Activated T-helper 1 cell treated with anti-CD3 and anti-CD28 coated beads, Interleukin-12 subunit alpha, Interleukin-12 subunit beta, Interleukin-2, Interleukin-4 antibody, amounts not matched to agents 30 ng/mL and 10 ng/mL and 1 ng/mL, durations not matched to agents 14 hours and 24 hours and 36 hours (primary cell): Measurements from ENCODE around the gene MBD3L1. TPM values are rescaled to one million over a fixed set of nuclear protein-coding genes. Genes with fewer than 3 reads are reported as not detected.
A peak's percentile ranks its signal among the peaks of the same experiment; 100 is the strongest.

Source experiments
- DNase-seq: peaks from one replicate; pipeline ENCODE4 v3.0.0; 2021; ENCODE audit warnings: low spot score
- H3K27ac Mint-ChIP-seq: one replicate; pipeline ENCODE4 v1.8.0; 2021; ENCODE audit warnings: mild to moderate bottlenecking, mixed read lengths
- H3K27me3 Mint-ChIP-seq: one replicate; pipeline ENCODE4 v1.8.0; 2022; ENCODE audit warnings: mild to moderate bottlenecking, moderate library complexity, mixed read lengths; ENCODE audit not compliant: insufficient read depth
- H3K36me3 Mint-ChIP-seq: one replicate; pipeline ENCODE4 v1.8.0; 2021; ENCODE audit warnings: low read depth, mixed read lengths
- H3K4me1 Mint-ChIP-seq: one replicate; pipeline ENCODE4 v1.8.0; 2021; ENCODE audit warnings: low read depth, mixed read lengths
- H3K4me3 Mint-ChIP-seq: one replicate; pipeline ENCODE4 v1.8.0; 2021; ENCODE audit warnings: mild to moderate bottlenecking, moderate library complexity, mixed read lengths
- H3K9me3 Mint-ChIP-seq: one replicate; pipeline ENCODE4 v1.8.0; 2021; ENCODE audit warnings: mixed read lengths
- intact Hi-C: fragments of 100-400 bp; cut with micrococcal nuclease; formaldehyde crosslinking; loops from one replicate; pipeline ENCODE4 v1.15.1; 2024
- total RNA-seq: library from RNA; stranded (reverse); gene quantifications from 2 replicates; pipeline ENCODE4 v1.2.3, GENCODE V29; 2022

Gene MBD3L1
- total RNA-seq = not detected in 2 replicates

DNA sequence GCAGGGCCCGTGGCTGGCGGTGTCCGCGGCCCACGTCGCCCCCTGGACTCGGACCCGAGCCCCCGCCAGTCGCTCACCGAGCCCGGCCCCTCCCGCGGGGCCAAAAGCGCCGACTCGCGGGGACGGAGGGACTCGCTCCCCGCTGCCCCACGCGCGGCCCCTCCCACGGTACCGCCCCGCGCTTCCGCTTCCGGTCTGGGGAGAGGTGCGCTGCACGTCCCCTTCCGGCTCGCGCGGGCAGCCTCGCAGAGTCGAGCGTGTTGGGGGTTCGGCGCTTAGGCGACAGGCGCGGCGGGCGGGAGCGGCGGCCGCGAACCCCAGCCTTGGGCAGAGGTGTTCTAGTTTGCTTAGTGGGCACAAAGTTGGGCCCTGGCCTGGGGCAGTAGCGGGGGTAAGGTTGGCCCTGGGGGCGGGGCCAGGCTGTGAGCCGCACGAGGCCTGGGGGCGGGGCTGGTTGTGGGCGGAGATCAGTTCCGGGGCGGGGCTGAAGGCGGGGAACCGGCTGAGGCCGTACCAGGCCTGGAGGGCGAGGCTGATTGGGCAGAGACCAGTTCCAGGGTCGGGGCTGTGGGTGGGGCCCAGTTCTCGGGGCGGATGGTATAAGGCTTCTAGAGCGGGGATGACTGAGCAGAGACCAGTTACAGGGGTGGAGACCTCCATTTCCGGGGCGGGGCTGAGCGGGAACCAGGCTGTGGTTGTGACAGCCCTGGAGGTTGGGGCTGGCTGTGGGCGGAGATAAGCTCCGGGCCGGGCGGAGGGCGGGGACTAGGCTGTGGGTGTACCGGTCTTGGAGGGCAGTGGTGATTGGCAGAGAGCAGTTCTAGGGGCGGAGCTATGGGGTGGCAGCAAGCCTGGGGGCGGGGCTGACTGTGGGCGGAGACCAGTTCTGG lies at the start of gene MBD3L1, which contains the start of gene ZNF558:
Gene MBD3L1 (plus strand): TSS at position 246 of the 890 bp plus-strand sequence. CDS start 10,302 bp downstream, outside the sequence.
Gene ZNF558 (minus strand): TSS at position 173 of the 890 bp plus-strand sequence. CDS start 9,645 bp downstream, outside the sequence.
- Mint-ChIP-seq H3K4me1 (peaks cover 20% of the 10 kb centered on the region), H3K4me3 (peak within 1 kb of the TSS; percentile 84), H3K36me3 (peaks cover 10% of the 10 kb centered on the region), H3K9me3 (peaks cover 5% of the 10 kb centered on the region), H3K27ac (peak within 1 kb of the TSS; percentile 95), H3K27me3 (no peaks in the 10 kb centered on the region)
- intact Hi-C loops = loop anchor here (1.0 to 5.0 kb wide), 9 partner anchors 130 to 959 kb away; partner anchors contain the start of genes MARCHF2, RAB11B, ZNF317 and ZNF699
- DNase-seq = peak; percentile 98

DNA sequence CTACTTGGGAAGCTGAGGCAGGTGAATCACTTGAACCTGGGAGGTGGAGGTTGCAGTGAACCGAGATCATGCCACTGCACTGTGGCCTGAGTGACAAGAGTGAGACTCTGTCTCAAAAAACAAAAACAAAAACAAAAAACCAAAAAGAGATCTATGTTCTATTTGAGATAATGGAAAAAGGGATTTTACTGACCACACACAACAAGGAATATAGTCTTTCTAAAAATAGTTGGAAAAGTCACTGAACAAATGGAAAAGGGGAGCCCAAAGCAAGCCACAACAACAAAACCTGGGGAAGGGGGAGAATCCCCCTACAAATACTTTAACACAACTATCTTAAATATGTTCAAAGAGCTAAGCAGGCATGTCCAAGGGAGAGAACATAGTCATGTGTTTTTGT lies 37.4 kb upstream of the MBD3L1 start:
- H3K4me3 Mint-ChIP-seq = no peak overlapping the region
- H3K9me3 Mint-ChIP-seq = peaks cover 12% of the 10 kb centered on the region
- no peaks in the 10 kb centered on the region for H3K27me3 Mint-ChIP-seq
- no peaks in the 10 kb centered on the region for H3K36me3 Mint-ChIP-seq
- no peak for DNase-seq
- intact Hi-C loops = no loop called here
- H3K4me1 Mint-ChIP-seq = no peaks in the 10 kb centered on the region
- no peak overlapping the region for H3K27ac Mint-ChIP-seq

DNA sequence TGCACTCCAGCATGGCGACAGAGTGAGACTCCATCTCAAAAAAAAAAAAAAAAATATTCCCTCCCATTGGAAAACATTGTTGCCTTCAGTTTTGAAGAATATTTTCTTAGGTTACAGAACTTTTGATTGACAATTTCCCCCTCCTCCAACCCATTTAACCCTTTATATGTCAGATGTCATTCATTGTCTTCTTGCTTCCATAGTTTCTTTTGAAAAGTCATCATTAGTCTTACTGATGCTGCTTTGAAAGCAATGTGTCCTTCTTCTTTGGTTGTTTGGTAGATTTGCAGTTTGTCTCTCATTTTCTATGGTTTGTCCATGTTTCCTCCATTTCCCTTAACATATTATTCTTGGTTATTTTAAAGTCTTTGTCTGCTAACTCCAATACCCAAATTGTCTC lies 25.5 kb upstream of the MBD3L1 start:
- H3K27me3 Mint-ChIP-seq = no peaks in the 10 kb centered on the region
- intact Hi-C loops = no loop called here

DNA sequence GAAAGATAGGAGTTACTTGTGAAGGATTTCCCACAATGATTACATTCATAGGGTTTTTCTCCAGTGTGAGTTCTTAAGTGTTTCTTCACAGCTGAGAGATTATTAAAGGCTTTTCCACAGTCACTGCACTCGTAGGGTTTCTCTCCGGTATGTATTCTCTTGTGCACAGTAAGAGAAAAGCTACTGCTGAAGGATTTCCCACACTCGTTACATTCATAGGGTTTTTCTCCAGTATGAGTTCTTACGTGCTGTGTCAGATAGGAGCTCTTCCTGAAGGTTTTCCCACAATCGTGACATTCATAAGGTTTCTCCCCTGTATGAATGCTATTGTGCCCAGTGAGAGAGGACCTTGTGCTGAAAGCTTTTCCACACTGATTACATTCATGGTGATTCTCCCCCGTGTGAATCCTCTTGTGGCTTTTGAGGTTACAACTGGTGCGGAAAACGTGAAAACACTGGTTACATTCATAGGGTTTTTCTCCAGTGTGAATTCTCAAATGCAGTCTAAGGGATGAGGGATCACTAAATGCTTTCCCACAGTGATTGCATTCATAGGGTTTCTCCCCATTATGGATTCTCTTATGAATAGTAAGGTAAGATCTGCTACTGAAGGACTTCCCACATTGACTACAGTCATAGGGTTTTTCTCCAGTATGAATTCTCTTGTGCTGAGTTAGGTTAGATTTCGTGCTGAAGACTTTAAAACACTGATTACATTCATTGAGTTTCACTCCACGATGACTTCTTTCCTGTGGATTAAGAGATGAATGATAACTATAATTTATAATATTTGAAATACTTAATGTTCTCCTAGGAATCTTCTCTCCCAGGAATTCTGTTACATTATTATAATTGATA lies 20.6 kb upstream of the MBD3L1 start:
- intact Hi-C loops = no loop called here
- peaks cover 69% of the 10 kb centered on the region for H3K36me3 Mint-ChIP-seq
- DNase-seq = no peak
- no peaks in the 10 kb centered on the region for H3K27me3 Mint-ChIP-seq
- H3K4me1 Mint-ChIP-seq = no peaks in the 10 kb centered on the region
- H3K9me3 Mint-ChIP-seq = peaks cover 83% of the 10 kb centered on the region
- no peak overlapping the region for H3K4me3 Mint-ChIP-seq
- no peak overlapping the region for H3K27ac Mint-ChIP-seq

More for the DNA sequence above, 25.5 kb upstream of the MBD3L1 start:
- Mint-ChIP-seq H3K4me3 (no peak overlapping the region), H3K27ac (no peak overlapping the region), H3K36me3 (peaks cover 44% of the 10 kb centered on the region), H3K4me1 (no peaks in the 10 kb centered on the region), H3K9me3 (peaks cover 70% of the 10 kb centered on the region)
- no peak for DNase-seq

DNA sequence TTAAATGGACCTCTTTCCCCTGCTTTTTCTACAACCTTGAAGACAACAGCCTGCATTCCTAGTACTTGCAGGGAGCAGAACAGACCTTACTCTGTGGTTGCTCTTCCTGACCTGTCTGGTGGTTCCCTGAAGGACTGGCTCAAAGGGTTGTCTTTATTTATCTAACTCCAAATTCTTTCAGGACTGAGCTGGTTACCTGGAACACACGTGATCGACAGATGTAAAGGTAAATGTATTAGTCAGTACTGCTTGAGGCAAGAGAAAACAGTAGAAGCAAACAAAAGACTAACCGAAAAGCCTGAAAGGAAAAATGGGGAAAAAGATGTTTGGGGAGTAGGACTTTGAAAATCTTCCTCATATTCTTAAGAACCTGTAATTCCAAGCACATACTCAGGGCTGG lies 18.0 kb upstream of the MBD3L1 start:
- Mint-ChIP-seq H3K4me1 (no peaks in the 10 kb centered on the region), H3K9me3 (peaks cover 89% of the 10 kb centered on the region), H3K36me3 (peaks cover 76% of the 10 kb centered on the region), H3K27me3 (no peaks in the 10 kb centered on the region), H3K4me3 (no peak overlapping the region), H3K27ac (no peak overlapping the region)
- intact Hi-C loops = no loop called here
- no peak for DNase-seq

DNA sequence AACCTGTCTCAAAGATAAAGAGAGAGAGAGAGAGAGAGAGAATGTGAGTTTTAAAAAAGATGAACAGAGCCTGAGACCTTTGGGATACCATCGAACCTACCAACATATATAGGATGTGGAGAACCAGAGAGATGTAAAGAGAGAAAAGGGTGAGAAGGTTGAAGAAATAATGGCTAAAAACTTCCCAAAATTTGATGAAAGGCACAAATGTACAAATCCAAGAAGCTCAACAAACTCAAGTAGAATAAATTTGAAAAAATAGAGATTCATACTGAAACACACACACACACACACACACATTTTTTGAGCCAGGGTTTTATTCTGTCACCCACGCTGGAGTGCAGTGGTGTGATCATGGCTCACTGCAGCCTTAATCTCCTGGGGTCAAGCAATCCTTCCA lies 16.4 kb upstream of the MBD3L1 start:
- intact Hi-C loops = no loop called here
- DNase-seq = no peak

DNA sequence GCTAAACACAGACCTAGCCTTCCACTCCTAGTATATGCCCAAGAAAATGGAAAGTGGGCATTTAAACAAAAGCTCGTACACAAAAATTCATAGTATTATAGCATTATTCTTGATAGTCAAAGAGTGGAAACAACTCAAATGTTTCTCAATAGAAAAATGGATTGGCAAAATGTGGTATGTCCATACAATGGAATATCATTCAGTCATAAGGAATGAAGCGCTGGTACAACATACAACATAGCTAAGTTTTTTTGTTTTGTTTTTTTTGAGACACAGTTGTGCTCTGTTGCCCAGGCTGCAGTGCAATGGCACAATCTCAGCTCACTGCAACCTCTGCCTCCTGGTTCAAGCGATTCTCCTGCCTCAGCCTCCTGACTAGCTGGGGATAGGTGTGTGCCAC lies 11.9 kb upstream of the MBD3L1 start:
- Mint-ChIP-seq H3K36me3 (peaks cover 90% of the 10 kb centered on the region), H3K27ac (no peak overlapping the region), H3K27me3 (no peaks in the 10 kb centered on the region), H3K9me3 (peaks cover 45% of the 10 kb centered on the region), H3K4me3 (no peak overlapping the region), H3K4me1 (no peaks in the 10 kb centered on the region)
- DNase-seq = no peak
- intact Hi-C loops = no loop called here

More for the DNA sequence above, 16.4 kb upstream of the MBD3L1 start:
- Mint-ChIP-seq H3K4me3 (no peak overlapping the region), H3K27me3 (no peaks in the 10 kb centered on the region), H3K27ac (no peak overlapping the region), H3K4me1 (no peaks in the 10 kb centered on the region), H3K9me3 (peaks cover 81% of the 10 kb centered on the region), H3K36me3 (peaks cover 88% of the 10 kb centered on the region)

DNA sequence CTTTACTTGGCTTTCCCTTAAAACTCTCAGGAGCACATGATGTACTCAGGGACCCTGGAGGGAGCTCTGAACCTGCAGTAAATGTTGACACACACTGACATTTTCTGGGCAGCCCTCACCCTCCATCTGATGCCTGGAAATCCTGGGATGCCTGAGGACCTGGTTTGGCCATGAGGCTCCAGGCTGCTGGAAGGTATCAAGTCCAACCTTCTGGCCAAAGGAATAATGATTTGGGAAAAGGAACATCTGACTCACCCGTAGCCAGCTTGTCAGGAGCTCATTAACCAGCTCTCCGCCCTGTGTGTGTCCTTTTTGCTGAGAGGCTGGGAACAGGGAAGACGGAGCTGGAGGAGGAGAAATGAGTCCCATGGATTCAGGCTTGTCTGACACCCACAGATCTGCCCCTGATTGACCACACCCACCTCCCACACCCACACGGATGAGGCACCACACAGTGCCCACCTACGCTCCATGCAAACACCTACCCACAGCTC lies 10.4 kb upstream of the MBD3L1 start:
- peaks cover 77% of the 10 kb centered on the region for H3K36me3 Mint-ChIP-seq
- H3K4me3 Mint-ChIP-seq = no peak overlapping the region
- no peak overlapping the region for H3K27ac Mint-ChIP-seq
- intact Hi-C loops = no loop called here
- no peaks in the 10 kb centered on the region for H3K4me1 Mint-ChIP-seq
- DNase-seq = no peak
- no peaks in the 10 kb centered on the region for H3K27me3 Mint-ChIP-seq
- H3K9me3 Mint-ChIP-seq = peaks cover 33% of the 10 kb centered on the region

DNA sequence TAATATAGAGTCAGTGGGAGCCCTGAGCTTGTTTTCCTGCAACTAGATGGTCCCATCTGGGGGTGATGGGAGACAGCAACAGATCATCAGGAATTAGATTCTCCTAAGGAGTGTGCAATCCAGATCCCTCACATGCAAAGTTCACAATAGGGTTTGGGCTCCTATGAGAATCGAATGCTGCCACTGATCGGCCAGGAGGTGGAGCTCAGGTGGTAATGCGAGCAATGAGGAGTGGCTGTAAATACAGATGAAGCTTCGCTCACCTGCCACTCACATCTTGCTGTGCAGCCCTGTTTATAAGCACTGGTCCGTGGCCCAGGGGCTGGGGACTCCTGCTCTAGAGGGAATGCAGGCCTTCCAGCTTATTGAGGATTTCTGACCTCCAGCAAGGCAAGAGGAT lies 5.8 kb upstream of the MBD3L1 start:
- intact Hi-C loops = no loop called here
- H3K4me1 Mint-ChIP-seq = peaks cover 5% of the 10 kb centered on the region
- H3K27ac Mint-ChIP-seq = no peak overlapping the region
- H3K36me3 Mint-ChIP-seq = peaks cover 49% of the 10 kb centered on the region
- peaks cover 8% of the 10 kb centered on the region for H3K9me3 Mint-ChIP-seq
- no peak for DNase-seq
- H3K4me3 Mint-ChIP-seq = no peak overlapping the region
- no peaks in the 10 kb centered on the region for H3K27me3 Mint-ChIP-seq

DNA sequence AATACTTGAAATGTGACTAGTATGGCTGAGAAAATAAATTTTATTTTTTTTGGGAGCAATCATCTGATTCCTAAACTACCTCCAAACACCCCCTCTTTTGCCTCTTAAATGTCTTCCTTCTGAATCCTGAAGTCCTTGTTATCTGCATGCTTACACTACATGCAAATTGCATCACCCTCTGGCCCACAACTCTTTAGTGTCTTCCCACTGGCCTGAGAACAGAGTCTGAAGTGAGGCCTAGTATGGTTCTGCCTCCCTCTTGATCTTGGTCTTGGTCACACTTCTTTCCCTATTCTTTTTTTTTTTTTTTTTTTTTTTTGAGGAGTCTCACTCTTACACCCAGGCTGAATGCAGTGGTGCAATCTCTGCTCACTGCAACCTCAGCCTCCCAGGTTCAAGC lies 4.9 kb upstream of the MBD3L1 start:
- no peaks in the 10 kb centered on the region for H3K27me3 Mint-ChIP-seq
- H3K36me3 Mint-ChIP-seq = peaks cover 40% of the 10 kb centered on the region
- H3K4me3 Mint-ChIP-seq = no peak overlapping the region
- peaks cover 8% of the 10 kb centered on the region for H3K9me3 Mint-ChIP-seq
- intact Hi-C loops = no loop called here
- peaks cover 9% of the 10 kb centered on the region for H3K4me1 Mint-ChIP-seq
- no peak overlapping the region for H3K27ac Mint-ChIP-seq
- DNase-seq = no peak

DNA sequence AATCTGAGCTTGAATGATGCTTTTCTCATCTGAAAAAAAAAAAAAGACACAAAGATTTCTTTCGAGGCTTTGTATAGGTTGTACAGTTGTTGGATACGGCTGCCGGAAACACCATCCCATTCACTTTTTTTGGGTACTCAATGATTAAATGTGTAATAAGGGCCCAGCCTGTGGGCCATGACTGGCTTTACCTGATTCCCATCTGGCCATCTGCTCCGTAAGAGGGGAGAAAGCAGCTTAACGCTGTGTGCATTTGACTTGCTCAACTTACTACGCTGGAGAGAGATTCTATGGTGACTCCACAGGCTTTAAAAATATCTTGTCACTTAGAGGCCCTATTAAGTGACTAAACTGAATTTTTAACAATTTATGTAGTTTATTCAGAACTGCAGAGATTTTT lies 804 bp upstream of the MBD3L1 start:
- H3K4me1 Mint-ChIP-seq = peaks cover 20% of the 10 kb centered on the region
- DNase-seq = no peak
- peak overlapping the region; percentile 83 for H3K27ac Mint-ChIP-seq
- peaks cover 5% of the 10 kb centered on the region for H3K9me3 Mint-ChIP-seq
- H3K4me3 Mint-ChIP-seq = peak overlapping the region; percentile 84
- H3K36me3 Mint-ChIP-seq = peaks cover 11% of the 10 kb centered on the region
- intact Hi-C loops = loop anchor here (5.0 kb wide), 1 partner anchor 439 kb away; the partner anchor contains the start of gene RAB11B
- H3K27me3 Mint-ChIP-seq = no peaks in the 10 kb centered on the region

DNA sequence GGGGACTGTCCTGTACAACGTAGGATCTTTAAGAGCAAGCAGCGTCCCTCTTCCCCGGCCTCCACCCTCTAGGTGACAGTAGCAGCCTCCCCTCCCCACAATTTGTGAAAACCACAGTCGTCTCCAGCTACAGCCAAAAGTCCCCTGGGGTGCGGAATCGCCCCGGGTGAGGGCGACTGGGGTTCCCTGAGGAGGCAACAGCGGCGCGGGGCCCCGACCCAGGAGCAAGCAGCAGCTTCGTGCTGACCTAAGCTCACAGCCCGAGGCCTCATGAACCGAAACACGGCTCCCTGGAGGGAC lies 395 bp upstream of the MBD3L1 start:
- intact Hi-C loops = loop anchor here (1.0 to 5.0 kb wide), 9 partner anchors 129 to 960 kb away; partner anchors contain the start of genes MARCHF2, RAB11B, ZNF317 and ZNF699
- Mint-ChIP-seq H3K27ac (peak overlapping the region; percentile 83), H3K9me3 (peaks cover 5% of the 10 kb centered on the region), H3K36me3 (peaks cover 11% of the 10 kb centered on the region), H3K4me1 (peaks cover 20% of the 10 kb centered on the region), H3K4me3 (peak overlapping the region; percentile 84), H3K27me3 (no peaks in the 10 kb centered on the region)
- no peak for DNase-seq
